ENCODE data around the gene OLFM2. TPM values are rescaled to one million over a fixed set of nuclear protein-coding genes. Genes with fewer than 3 reads are reported as not detected.

Gene OLFM2
- total and polyA plus RNA-seq, 2 experiments from 2014 or later = 58.1 to 117 TPM

DNA sequence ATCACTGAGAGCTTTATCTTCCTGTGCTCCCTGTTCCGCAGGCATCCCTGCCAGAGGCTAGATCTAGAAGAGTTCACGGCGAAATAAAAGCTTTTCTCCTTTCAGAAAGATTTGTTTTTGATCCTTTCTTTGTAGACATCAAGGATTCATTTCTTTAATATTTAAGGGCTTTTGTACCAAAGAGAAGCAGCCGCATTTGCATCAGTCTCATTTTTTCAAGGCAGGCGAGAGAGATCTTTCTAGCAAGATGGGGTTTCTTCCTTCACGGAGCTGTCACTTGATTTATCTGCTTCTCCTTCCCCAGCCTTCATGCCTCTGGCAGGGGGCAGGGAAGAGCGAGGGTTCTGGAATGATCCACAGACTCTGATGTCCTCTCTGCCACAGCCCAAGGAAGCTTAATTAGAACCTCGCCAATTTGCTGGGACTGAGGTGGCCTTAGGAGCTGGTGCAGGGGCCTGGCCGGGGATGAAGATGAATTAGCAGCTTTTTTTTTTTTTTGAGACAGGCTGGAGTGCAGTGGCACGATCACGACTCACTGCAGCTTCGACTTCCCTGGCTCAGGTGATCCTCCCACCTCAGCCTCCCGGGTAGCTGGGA is 61.2 kb downstream of the OLFM2 start:
- Mint-ChIP-seq H3K36me3 (ENCODE audit: low read depth) (peaks cover 10% of the 10 kb centered on the region; the same call in 2 of the 3 replicates), H3K4me1 (peaks cover 5% of the 10 kb centered on the region), H3K4me3 (no peak overlapping the region), H3K27me3 (ENCODE audit: insufficient read depth, low read depth, poor library complexity) (peaks cover 1% of the 10 kb centered on the region), H3K27ac (no peak overlapping the region; the same call in 1 of the 2 replicates), H3K9me3 (no peaks in the 10 kb centered on the region; the same call in 2 of the 3 replicates)
- no peaks in the 10 kb centered on the region for H3F3A ChIP-seq (replicated peaks; ENCODE audit: low read depth)
- ATAC-seq (no peak), DNase-seq (ENCODE audit: low spot score) (no peak)
- H3K4me3 ChIP-seq = no peak overlapping the region
- no peaks in the 10 kb centered on the region for H3K27me3 ChIP-seq (ENCODE audit: insufficient read depth)
- H3K4me2 ChIP-seq = no peak overlapping the region
- 0 out of 2 replicates have a peak, but pooled peaks cover 3% of the 10 kb centered on the region for H3K4me1 ChIP-seq (ENCODE audit: insufficient read depth)
- H3K79me2 ChIP-seq (replicated peaks; ENCODE audit: insufficient read depth) = no peaks in the 10 kb centered on the region; the same call in 1 of the 2 replicates
- no peaks in the 10 kb centered on the region for H3K9me2 ChIP-seq (ENCODE audit: insufficient read depth)
- no peaks in the 10 kb centered on the region for H3K36me3 ChIP-seq (ENCODE audit: insufficient read depth)
- no peak overlapping the region for H2AFZ ChIP-seq
- TF ChIP-seq, protein P1, sequence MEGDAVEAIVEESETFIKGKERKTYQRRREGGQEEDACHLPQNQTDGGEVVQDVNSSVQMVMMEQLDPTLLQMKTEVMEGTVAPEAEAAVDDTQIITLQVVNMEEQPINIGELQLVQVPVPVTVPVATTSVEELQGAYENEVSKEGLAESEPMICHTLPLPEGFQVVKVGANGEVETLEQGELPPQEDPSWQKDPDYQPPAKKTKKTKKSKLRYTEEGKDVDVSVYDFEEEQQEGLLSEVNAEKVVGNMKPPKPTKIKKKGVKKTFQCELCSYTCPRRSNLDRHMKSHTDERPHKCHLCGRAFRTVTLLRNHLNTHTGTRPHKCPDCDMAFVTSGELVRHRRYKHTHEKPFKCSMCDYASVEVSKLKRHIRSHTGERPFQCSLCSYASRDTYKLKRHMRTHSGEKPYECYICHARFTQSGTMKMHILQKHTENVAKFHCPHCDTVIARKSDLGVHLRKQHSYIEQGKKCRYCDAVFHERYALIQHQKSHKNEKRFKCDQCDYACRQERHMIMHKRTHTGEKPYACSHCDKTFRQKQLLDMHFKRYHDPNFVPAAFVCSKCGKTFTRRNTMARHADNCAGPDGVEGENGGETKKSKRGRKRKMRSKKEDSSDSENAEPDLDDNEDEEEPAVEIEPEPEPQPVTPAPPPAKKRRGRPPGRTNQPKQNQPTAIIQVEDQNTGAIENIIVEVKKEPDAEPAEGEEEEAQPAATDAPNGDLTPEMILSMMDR (conservative IDR thresholded peaks at IDR 0.05; ENCODE audit: low read depth in 2 of 2) = no peak
- TF ChIP-seq EZH2 (IDR thresholded peaks at IDR 0.05; ENCODE audit: low read depth, unreplicated experiment) (no peak), JUNB (IDR thresholded peaks at IDR 0.05; ENCODE audit: unreplicated experiment) (no peak), NANOG (IDR thresholded peaks at IDR 0.05; ENCODE audit: borderline replicate concordance) (no peak), ZNF331 (CRISPR knock-in tag; IDR thresholded peaks at IDR 0.05; ENCODE audit: low read depth) (no peak), CREB1 (CRISPR knock-in tag; IDR thresholded peaks at IDR 0.05; ENCODE audit: low read depth) (no peak), EZH2phosphoT487 (IDR thresholded peaks at IDR 0.05; ENCODE audit: unreplicated experiment) (no peak), POLR2AphosphoS5 (IDR thresholded peaks at IDR 0.05; ENCODE audit: low read depth) (no peak), STAT1 (IDR thresholded peaks at IDR 0.05; ENCODE audit: unreplicated experiment) (no peak), ZNF114 (CRISPR knock-in tag; IDR thresholded peaks at IDR 0.05) (no peak)
- TF ChIP-seq, protein P2, sequence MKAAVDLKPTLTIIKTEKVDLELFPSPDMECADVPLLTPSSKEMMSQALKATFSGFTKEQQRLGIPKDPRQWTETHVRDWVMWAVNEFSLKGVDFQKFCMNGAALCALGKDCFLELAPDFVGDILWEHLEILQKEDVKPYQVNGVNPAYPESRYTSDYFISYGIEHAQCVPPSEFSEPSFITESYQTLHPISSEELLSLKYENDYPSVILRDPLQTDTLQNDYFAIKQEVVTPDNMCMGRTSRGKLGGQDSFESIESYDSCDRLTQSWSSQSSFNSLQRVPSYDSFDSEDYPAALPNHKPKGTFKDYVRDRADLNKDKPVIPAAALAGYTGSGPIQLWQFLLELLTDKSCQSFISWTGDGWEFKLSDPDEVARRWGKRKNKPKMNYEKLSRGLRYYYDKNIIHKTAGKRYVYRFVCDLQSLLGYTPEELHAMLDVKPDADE (IDR thresholded peaks at IDR 0.05) = no peak
- TF ChIP-seq, protein P3, sequence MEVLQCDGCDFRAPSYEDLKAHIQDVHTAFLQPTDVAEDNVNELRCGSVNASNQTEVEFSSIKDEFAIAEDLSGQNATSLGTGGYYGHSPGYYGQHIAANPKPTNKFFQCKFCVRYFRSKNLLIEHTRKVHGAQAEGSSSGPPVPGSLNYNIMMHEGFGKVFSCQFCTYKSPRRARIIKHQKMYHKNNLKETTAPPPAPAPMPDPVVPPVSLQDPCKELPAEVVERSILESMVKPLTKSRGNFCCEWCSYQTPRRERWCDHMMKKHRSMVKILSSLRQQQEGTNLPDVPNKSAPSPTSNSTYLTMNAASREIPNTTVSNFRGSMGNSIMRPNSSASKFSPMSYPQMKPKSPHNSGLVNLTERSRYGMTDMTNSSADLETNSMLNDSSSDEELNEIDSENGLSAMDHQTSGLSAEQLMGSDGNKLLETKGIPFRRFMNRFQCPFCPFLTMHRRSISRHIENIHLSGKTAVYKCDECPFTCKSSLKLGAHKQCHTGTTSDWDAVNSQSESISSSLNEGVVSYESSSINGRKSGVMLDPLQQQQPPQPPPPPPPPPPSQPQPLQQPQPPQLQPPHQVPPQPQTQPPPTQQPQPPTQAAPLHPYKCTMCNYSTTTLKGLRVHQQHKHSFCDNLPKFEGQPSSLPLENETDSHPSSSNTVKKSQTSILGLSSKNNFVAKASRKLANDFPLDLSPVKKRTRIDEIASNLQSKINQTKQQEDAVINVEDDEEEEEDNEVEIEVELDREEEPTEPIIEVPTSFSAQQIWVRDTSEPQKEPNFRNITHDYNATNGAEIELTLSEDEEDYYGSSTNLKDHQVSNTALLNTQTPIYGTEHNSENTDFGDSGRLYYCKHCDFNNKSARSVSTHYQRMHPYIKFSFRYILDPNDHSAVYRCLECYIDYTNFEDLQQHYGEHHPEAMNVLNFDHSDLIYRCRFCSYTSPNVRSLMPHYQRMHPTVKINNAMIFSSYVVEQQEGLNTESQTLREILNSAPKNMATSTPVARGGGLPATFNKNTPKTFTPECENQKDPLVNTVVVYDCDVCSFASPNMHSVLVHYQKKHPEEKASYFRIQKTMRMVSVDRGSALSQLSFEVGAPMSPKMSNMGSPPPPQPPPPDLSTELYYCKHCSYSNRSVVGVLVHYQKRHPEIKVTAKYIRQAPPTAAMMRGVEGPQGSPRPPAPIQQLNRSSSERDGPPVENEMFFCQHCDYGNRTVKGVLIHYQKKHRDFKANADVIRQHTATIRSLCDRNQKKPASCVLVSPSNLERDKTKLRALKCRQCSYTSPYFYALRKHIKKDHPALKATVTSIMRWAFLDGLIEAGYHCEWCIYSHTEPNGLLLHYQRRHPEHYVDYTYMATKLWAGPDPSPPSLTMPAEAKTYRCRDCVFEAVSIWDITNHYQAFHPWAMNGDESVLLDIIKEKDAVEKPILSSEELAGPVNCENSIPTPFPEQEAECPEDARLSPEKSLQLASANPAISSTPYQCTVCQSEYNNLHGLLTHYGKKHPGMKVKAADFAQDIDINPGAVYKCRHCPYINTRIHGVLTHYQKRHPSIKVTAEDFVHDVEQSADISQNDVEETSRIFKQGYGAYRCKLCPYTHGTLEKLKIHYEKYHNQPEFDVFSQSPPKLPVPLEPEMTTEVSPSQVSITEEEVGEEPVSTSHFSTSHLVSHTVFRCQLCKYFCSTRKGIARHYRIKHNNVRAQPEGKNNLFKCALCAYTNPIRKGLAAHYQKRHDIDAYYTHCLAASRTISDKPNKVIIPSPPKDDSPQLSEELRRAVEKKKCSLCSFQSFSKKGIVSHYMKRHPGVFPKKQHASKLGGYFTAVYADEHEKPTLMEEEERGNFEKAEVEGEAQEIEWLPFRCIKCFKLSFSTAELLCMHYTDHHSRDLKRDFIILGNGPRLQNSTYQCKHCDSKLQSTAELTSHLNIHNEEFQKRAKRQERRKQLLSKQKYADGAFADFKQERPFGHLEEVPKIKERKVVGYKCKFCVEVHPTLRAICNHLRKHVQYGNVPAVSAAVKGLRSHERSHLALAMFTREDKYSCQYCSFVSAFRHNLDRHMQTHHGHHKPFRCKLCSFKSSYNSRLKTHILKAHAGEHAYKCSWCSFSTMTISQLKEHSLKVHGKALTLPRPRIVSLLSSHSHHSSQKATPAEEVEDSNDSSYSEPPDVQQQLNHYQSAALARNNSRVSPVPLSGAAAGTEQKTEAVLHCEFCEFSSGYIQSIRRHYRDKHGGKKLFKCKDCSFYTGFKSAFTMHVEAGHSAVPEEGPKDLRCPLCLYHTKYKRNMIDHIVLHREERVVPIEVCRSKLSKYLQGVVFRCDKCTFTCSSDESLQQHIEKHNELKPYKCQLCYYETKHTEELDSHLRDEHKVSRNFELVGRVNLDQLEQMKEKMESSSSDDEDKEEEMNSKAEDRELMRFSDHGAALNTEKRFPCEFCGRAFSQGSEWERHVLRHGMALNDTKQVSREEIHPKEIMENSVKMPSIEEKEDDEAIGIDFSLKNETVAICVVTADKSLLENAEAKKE (CRISPR knock-in tag; IDR thresholded peaks at IDR 0.05) = no peak
- TF ChIP-seq, protein P4, sequence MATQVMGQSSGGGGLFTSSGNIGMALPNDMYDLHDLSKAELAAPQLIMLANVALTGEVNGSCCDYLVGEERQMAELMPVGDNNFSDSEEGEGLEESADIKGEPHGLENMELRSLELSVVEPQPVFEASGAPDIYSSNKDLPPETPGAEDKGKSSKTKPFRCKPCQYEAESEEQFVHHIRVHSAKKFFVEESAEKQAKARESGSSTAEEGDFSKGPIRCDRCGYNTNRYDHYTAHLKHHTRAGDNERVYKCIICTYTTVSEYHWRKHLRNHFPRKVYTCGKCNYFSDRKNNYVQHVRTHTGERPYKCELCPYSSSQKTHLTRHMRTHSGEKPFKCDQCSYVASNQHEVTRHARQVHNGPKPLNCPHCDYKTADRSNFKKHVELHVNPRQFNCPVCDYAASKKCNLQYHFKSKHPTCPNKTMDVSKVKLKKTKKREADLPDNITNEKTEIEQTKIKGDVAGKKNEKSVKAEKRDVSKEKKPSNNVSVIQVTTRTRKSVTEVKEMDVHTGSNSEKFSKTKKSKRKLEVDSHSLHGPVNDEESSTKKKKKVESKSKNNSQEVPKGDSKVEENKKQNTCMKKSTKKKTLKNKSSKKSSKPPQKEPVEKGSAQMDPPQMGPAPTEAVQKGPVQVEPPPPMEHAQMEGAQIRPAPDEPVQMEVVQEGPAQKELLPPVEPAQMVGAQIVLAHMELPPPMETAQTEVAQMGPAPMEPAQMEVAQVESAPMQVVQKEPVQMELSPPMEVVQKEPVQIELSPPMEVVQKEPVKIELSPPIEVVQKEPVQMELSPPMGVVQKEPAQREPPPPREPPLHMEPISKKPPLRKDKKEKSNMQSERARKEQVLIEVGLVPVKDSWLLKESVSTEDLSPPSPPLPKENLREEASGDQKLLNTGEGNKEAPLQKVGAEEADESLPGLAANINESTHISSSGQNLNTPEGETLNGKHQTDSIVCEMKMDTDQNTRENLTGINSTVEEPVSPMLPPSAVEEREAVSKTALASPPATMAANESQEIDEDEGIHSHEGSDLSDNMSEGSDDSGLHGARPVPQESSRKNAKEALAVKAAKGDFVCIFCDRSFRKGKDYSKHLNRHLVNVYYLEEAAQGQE (IDR thresholded peaks at IDR 0.05; ENCODE audit: unreplicated experiment) = no peak
- peaks cover 18% of the 10 kb centered on the region for H4K20me1 ChIP-seq (replicated peaks; ENCODE audit: insufficient read depth)
- H3K27ac ChIP-seq (ENCODE audit: low read depth) = no peak overlapping the region; the same call in 1 of the 2 replicates
